ENCODE data around the gene KRTAP10-6.

DNA sequence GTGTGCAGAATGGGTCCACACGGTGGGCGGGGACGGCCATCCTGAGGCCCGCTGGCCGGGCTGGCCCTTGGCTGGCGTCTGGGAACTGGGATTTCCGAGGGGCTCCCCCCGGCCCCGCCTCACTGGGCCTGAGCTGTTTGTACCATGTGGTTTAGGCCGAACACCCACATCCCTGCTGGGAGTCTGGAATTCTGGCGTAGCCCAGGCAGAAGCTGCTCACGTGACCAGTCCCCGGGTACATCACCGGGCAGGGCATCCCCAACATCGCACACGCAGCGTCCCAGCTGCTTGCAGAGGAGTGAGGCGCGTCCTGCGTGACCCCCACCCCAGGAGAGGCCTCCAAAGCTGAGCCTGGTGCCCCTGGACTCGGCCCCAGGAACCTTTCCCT, 10.2 kb upstream of the KRTAP10-6 start:
- TF ChIP-seq, protein P1, sequence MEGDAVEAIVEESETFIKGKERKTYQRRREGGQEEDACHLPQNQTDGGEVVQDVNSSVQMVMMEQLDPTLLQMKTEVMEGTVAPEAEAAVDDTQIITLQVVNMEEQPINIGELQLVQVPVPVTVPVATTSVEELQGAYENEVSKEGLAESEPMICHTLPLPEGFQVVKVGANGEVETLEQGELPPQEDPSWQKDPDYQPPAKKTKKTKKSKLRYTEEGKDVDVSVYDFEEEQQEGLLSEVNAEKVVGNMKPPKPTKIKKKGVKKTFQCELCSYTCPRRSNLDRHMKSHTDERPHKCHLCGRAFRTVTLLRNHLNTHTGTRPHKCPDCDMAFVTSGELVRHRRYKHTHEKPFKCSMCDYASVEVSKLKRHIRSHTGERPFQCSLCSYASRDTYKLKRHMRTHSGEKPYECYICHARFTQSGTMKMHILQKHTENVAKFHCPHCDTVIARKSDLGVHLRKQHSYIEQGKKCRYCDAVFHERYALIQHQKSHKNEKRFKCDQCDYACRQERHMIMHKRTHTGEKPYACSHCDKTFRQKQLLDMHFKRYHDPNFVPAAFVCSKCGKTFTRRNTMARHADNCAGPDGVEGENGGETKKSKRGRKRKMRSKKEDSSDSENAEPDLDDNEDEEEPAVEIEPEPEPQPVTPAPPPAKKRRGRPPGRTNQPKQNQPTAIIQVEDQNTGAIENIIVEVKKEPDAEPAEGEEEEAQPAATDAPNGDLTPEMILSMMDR (IDR thresholded peaks at IDR 0.05), result no peak
- no peak for TF ChIP-seq ZFX (IDR thresholded peaks at IDR 0.05; ENCODE audit: borderline replicate concordance)

Data from 22Rv1 (cell line).